Body of pancreas (tissue), 4 donors: ENCODE measurements around the gene MACROH2A1.

Source experiments
- CTCF ChIP-seq, 7 experiments: fragments of 450-650 bp in 4 of 7; fragments of 200-600 bp in 3 of 7; sonication (generic) in 3 of 7; IDR thresholded peaks; one replicate each; pipeline ENCODE4 v1.5.1; 2016 to 2019; ENCODE audit warnings: antibody characterized with exemption in 7 of 7
- POLR2A ChIP-seq, 3 donors: fragments of 450-650 bp; IDR thresholded peaks; one replicate each; pipeline ENCODE4 v1.6.1; 2016; ENCODE audit warnings: antibody characterized with exemption in 3 of 3, mild to moderate bottlenecking in 2 of 3

GRCh38 chr5:135355169-135355568 is 43.9 kb downstream of the MACROH2A1 start:
- TF ChIP-seq CTCF (IDR thresholded peaks at IDR 0.05): no peak
- TF ChIP-seq POLR2A (IDR thresholded peaks at IDR 0.05): no peak
